Measurements from ENCODE around the gene PIF1.

GRCh38 chr15:64803526-64803925 lies 21.9 kb downstream of the PIF1 start:
- TF ChIP-seq POLR2A (IDR thresholded peaks at IDR 0.05): no peak
- TF ChIP-seq CTCF (IDR thresholded peaks at IDR 0.05): no peak
- no peak for TF ChIP-seq EP300 (IDR thresholded peaks at IDR 0.05)
